Measurements from ENCODE around the gene MMP14.
A peak's percentile ranks its signal among the peaks of the same experiment; 100 is the strongest.
"Not testable (repeated sequence)": the region's sequence is repeated elsewhere in the genome, so short reads cannot be mapped to it uniquely, and the experiment has no call there.

Gene MMP14

DNA sequence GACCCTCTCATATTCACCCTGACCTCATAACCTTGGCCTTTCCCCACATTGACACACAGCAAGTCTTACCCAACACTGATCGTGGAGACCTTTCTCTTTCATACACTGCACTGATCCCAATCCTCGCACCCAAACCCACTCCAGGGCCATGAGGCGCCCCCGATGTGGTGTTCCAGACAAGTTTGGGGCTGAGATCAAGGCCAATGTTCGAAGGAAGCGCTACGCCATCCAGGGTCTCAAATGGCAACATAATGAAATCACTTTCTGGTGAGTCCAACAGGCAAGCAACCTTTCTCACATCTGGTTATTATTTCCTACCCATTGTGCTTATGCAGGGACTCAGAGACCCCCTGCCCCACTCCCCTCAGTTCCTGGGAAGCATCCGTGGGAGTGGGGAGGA lies 5.4 kb downstream of the MMP14 start:
- DNase-seq (ENCODE audit: low read depth in 3 of 3) = no peak

DNA sequence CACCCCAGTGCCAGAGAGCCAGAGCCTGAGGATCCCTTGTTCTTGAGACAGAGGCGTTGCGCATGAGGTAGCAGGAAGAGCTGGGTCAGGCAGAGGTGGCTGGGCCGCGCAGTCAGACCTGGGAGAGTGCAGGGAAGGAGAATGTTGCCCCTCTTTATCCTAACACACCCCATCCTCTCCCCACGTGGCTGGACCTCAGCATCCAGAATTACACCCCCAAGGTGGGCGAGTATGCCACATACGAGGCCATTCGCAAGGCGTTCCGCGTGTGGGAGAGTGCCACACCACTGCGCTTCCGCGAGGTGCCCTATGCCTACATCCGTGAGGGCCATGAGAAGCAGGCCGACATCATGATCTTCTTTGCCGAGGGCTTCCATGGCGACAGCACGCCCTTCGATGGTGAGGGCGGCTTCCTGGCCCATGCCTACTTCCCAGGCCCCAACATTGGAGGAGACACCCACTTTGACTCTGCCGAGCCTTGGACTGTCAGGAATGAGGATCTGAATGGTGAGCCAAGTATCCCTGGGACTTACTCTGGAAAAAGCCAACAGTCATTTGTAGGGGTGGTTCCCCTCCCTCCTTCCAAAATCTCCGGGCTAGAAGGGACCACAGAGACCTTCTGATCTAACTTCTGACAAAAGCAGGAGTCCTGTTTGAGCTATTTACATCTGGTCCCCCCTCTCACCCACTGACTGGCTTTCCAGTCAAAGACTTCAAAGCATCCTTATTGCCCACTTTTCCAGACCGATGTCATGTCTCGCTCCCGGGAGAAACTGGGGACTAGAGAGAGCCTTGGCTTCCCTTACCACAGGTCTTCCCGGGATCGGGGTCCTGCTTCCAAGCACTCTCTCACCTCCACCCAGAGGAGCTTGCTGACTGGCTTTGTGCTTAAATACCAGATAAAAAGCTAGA lies 6.1 kb downstream of the MMP14 start:
- no peak for DNase-seq (ENCODE audit: low read depth in 3 of 3)

DNA sequence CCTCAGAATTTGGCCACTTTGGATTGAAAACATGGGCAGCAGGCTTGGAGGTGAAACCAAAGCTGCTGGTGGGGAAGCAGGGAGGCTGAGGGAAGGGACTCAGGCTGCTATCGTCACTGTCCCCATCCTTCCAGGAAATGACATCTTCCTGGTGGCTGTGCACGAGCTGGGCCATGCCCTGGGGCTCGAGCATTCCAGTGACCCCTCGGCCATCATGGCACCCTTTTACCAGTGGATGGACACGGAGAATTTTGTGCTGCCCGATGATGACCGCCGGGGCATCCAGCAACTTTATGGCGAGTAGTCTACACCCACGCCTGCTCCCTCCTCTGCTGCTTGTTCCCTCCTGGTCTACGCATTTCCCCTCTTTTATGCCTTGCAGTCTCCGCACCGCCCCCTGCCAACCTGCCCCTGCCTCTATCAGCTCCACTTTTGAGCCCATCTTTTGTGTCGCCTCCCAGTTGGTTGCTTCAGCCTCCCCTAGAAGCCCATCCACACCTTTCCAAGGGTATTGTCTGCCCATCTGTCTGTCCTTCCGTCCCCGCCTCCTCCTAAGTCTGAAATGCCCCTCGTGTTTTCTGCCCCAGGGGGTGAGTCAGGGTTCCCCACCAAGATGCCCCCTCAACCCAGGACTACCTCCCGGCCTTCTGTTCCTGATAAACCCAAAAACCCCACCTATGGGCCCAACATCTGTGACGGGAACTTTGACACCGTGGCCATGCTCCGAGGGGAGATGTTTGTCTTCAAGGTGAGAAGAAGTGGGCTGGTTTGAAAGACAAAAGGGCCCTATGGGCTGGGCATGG lies 6.9 kb downstream of the MMP14 start:
- no peak for DNase-seq (ENCODE audit: low read depth in 3 of 3)

DNA sequence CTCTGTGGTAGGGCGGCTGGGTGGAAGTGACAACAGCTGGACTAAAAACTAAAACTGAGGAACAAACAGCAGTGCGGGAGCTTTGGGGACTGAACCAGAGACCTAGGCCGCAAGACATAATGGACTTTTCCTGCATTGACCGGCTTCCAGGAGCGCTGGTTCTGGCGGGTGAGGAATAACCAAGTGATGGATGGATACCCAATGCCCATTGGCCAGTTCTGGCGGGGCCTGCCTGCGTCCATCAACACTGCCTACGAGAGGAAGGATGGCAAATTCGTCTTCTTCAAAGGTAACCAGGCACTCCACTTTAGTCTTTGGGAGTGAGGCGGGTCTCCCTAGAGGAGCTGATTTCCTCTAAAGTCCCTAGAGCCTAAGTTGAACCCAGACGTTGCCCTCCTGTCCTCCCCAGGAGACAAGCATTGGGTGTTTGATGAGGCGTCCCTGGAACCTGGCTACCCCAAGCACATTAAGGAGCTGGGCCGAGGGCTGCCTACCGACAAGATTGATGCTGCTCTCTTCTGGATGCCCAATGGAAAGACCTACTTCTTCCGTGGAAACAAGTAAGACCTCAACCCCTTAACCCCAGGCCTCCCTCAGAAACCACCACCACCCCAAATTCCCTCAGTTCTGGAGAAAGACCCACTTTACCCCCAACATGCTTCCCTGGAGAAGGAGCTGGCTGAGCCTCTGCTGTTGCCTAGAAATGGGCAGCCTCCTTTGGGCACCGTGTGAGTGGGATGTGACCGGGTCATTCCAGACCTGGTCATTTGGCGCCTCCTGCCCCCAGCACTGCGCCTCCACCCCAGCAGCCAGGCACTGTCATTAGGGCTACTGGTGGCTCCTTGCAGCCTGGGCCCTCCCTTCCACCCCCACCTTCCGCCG lies 8.1 kb downstream of the MMP14 start:
- no peak for DNase-seq (ENCODE audit: low read depth in 3 of 3)

DNA sequence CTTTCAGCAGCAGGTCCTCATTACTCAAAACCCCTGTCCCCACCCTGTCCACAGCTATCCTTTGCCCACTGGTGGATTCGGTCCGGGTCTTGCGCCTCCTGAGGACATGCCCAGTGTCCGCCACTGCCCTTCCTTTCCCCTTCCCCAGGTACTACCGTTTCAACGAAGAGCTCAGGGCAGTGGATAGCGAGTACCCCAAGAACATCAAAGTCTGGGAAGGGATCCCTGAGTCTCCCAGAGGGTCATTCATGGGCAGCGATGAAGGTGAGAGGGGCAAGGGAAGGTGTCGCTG lies 8.7 kb downstream of the MMP14 start:
- no peak for DNase-seq (ENCODE audit: low read depth in 3 of 3)

DNA sequence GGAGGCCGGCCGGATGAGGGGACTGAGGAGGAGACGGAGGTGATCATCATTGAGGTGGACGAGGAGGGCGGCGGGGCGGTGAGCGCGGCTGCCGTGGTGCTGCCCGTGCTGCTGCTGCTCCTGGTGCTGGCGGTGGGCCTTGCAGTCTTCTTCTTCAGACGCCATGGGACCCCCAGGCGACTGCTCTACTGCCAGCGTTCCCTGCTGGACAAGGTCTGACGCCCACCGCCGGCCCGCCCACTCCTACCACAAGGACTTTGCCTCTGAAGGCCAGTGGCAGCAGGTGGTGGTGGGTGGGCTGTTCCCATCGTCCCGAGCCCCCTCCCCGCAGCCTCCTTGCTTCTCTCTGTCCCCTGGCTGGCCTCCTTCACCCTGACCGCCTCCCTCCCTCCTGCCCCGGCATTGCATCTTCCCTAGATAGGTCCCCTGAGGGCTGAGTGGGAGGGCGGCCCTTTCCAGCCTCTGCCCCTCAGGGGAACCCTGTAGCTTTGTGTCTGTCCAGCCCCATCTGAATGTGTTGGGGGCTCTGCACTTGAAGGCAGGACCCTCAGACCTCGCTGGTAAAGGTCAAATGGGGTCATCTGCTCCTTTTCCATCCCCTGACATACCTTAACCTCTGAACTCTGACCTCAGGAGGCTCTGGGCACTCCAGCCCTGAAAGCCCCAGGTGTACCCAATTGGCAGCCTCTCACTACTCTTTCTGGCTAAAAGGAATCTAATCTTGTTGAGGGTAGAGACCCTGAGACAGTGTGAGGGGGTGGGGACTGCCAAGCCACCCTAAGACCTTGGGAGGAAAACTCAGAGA lies 9.6 kb downstream of the MMP14 start:
- DNase-seq (ENCODE audit: low read depth in 3 of 3) = no peak

DNA sequence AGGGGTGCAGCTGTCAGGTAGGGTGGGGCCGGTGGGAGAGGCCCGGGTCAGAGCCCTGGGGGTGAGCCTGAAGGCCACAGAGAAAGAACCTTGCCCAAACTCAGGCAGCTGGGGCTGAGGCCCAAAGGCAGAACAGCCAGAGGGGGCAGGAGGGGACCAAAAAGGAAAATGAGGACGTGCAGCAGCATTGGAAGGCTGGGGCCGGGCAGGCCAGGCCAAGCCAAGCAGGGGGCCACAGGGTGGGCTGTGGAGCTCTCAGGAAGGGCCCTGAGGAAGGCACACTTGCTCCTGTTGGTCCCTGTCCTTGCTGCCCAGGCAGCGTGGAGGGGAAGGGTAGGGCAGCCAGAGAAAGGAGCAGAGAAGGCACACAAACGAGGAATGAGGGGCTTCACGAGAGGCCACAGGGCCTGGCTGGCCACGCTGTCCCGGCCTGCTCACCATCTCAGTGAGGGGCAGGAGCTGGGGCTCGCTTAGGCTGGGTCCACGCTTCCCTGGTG lies 10.5 kb downstream of the MMP14 start:
- no peak for DNase-seq (ENCODE audit: low read depth in 3 of 3)

DNA sequence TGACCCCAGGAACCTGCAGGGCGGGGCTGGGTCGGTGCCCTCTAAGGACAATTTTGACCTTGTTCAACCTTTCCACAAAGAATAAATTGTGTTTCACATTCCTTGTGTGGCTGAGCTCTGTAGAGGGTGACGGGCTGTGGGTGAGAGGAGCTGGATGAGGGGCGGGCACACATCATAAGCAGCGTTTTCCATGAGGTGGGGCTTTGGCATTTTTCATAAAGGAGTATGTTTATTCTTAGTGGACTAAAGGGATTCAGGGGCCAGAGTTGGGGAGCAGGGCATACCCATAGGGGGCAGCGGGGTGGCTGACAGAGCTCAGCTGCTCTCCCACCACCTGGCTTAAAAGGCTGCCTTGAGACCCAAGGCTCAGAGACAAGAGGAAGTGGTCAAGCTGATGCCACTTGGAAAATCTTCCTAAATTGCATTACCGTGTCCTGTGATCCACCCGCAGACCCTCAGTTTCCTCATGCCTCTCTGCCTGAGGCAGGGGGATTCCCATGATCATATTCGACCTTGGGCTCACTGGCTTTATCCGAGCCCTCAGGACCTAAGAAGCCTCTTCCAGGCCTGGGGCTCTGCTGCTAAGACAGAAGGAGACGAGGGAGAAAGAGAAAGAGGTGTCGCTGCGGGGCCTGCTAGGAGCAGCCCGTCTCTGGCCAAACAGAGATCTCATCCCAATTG lies 11.4 kb downstream of the MMP14 start:
- DNase-seq (ENCODE audit: low read depth in 3 of 3) = no peak

DNA sequence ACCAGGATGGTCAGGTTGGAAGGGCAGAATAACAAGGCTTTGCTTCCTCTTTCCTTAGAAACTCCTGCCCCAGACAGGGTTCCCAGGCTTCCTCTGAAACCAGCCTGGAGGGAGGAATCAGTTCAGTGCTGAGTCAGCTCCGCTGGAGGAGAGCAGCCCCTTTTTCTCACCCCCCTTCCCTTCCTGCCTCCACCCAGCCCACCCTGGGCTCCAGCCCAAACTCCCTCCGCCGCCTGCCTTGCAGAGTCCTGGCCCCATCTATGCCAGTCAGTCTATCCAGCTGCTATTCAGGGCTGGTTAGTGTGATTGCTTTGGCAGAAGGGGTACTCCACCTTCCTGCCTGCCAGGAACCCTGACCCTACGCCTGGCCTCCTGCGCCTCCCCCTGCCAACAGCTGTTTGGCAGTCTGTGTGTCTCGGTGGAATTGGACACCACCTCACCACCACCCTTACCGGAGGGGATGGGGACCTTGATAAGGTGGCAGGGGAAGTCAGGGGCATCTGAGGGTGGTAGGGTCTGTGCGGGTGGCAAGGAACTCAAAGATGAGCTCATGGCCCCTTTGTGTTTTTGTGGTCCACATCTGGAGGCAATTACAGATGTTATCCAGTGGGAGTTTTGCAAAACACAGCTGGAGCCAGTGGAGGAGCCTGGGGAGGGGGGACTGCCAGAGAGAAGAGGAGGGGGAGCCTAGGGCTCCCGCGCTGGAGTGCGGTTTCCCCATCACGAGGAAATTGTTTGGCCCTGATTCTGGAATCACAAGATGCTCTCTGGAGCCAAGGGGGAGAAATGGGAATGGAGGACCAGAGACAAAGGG lies 12.2 kb downstream of the MMP14 start:
- DNase-seq (ENCODE audit: low read depth in 3 of 3) = no peak

DNA sequence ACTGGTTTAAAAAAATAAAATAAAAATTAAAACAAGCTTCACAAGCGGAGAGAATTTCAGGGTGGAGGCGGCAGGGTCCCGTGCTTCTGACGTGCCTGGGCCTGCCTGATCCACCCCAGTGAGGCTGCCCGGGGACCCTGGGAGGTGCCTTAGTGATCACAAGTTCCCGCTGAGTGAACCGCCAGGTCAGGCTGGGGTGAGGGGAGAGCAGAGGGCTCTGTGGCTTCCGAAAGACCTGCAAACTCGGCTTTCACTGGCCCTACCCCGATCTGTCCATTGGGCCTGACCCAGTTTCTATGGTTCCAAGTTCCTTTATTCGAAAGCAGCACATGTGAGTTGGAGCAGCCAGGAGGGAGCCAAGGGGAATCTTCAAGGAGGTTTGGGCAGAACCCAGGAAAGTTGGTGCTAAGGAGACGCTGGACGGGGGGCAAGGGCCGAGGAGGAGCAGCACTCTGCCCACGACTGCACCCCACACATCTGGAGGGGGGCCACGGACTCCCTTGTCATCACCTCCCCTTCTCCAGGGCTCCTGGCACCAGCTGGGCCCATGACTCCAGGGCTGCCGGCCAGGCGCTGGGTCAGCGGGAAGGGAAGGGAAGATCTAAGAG lies 12.9 kb downstream of the MMP14 start:
- no peak for DNase-seq (ENCODE audit: low read depth in 3 of 3)

DNA sequence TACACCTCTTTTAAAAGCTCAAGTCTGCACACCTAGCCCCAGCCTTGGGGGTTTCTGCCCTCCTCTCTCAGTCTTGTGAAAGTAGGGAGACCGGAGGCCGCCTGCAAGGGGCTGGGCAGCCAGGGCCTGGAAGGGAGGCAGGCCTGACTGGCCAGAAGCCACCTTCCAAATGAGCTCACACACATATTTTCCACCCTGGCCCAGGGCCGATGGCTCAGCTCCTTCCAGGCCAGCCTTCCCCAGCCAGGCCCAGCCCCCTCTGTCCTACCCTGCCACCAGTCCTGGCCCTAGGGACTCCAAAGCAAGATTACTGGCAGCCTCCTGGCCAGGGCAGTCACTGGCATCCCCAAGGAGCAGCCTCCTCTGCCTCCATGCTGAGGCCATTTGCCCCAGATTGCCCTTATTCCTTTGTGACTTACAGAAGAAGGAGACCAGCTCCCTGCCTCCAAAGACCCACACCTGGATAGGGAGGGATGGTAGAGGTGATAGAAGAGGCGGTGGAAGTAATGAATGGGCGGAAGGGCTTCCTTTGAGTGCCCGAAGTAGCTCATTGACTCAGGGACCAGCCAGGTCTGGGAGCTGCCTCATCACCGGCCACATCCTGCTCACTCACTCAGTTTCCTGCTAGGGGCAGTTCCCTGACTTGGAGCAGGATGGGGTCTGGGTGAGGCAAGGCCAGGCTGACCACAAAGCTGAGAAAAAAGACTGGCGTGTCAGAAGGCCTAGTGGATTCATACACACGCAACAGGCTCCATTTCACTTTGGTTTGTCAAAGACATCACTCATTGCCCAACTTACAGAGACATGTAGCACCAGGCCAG lies 14.8 kb downstream of the MMP14 start:
- DNase-seq (ENCODE audit: low read depth in 3 of 3) = peak in 1 of 3 experiments; percentile 26

DNA sequence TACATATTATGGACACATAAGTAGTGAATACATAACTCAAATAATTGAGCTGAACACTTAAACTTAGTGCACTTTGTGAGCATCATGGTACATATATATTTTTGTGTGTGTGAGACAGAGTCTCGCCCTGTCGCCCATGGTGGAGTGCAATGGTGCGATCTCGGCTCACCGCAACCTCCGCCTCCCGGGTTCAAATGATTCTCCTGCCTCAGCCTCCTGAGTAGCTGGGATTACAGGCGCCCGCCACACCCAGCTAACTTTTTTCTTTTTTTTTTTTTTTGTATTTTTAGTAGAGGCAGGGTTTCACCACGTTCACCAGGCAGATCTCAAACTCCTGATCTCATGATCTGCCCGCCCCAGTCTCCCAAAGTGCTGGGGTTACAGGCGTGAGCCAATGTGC lies 15.8 kb downstream of the MMP14 start:
- not testable (repeated sequence) for DNase-seq (ENCODE audit: low read depth in 3 of 3)

DNA sequence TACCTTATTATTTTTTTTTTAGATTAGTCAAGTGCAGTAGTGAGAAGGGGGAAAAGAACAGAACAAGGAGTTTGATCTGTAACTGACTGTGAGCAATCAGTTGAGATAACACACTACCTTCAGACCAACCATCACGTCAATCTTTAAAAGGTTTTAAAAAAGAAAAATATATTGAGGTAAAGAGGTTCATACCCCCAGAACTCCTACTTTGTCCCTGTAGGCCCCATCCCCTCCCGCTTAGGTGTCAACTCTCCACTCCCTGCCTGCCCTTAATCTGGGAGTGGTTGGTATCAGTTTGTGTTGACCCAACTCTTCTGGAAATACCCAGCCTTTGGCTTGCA lies 16.2 kb downstream of the MMP14 start:
- no peak for DNase-seq (ENCODE audit: low read depth in 3 of 3)

DNA sequence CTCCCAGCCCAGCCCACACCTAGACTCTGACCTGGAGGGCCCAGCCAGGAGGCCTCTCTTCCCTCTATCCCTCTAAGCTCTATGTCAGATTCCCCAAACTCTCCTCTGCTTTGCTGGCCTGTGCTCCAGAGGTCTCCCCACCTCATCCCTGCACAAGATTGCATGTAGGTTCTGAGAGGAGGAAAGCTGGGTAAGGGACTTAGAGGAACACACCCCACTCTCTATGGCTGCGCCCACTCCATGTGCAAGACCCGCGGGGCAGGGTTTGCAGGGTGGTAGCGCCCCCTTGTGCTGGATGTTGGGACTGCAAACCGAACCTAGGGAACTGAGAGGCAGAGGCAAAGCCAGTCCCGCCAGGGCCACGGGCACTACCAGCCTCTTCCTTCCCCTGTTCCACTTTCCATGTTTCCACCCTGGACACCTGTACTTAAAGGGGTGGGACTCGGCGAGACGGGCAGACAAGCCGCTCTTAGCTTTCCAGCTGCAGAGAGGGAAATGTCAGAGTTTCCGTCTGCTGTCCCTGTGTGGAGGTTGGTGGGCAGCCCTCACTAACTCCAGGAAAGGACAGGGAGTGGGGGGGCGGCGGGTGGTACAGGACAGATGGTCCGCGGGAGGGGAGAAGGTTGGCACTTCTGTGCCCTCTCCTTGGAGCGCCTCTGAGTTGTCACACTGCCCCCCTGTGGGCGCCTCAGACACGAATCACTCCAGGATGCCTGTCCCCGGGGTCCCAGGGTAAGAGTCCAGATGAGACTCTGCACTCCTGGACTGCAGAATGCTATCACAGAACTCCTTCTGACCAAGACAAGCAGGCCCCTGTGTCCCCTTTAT lies 16.8 kb downstream of the MMP14 start:
- DNase-seq (ENCODE audit: low read depth in 3 of 3) = peak; percentile 85 to 95 (median 89)

DNA sequence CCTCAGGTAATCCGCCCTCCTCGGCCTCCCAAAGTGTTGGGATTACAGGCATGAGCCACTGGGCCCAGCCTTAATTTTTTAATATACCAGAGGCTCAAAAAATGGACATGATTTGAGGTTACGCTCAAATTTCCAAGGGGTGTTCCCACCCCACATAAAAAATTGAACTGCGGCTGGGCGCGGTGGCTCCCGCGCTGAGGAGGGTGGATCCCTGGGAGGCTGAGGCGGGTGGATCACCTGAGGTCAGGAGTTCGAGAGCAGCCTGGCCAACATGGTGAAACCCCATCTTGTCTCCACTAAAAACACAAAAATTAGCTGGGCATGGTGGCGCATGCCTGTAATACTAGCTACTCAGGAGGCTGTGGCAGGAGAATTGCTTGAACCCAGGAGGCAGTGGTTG lies 17.9 kb downstream of the MMP14 start:
- not testable (repeated sequence) for DNase-seq (ENCODE audit: low read depth in 3 of 3)

DNA sequence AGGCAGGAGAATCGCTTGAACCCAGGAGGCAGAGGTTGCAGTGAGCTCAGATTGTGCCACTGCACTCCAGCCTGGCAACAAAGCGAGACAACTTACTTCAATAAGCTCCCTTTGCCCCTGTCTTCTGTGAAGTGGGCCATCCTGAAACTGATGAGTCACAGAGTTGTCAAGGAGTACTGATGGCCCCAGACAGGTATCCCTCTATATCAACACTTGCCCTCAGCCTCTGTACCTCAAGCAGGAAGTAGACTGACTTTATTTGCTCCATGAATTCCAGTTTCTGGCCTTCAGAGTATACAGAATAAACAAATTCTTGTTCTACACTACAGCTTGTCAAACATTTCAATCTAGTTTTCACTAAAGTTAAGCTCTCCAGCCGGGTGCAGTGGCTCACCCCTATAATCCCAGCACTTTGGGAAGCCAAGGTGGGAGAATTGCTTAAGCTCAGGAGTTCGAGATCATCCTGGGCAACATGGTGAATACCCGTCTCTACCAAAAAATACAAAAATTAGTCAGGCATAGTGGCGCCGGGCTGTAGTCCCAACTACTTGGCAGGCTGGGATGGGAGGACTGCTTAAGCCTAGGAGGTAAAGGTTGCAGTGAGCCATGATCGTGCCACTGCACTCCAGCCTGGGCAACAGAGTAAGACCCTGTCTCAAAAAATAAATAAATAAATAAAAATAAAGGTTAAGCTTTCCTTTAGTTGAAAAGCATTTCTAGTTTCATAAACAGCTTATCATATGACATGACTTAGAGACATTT lies 18.8 kb downstream of the MMP14 start:
- no peak for DNase-seq (ENCODE audit: low read depth in 3 of 3)

DNA sequence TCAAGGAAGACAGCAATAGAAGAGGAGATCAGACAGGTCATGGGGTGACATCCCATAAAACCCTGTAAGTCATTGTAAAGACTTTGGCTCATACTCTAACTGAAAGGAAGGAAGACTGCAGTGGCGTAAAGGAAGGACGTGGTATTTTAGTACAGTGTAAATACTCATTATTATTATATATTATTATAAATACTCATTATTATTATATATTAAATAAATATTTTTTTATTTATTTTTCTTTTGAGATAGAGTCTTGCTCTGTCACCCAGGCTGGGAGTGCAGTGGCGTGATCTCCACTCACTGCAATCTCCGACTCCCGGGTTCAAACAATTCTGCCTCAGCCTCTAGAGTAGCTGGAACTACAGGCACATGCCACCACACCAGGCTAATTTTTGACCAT lies 20.0 kb downstream of the MMP14 start:
- DNase-seq (ENCODE audit: low read depth in 3 of 3) = no peak
